Stimulated activated CD8-positive, alpha-beta memory T cell treated with anti-CD3 and anti-CD28 coated beads, Interleukin-15, amount 100 ng/mL, for 4 hours (primary cell): ENCODE measurements around the gene ZNF154.
"Not testable (repeated sequence)": the region's sequence is repeated elsewhere in the genome, so short reads cannot be mapped to it uniquely, and the experiment has no call there.

Experiments used
- DNase-seq, 2 donors: peaks; one replicate each; pipeline ENCODE4 v3.0.0-alpha.2; 2020; ENCODE audit warnings: low read depth in 2 of 2

The ZNF154 gene

GRCh38 chr19:57708641-57709361, at the start of gene ZNF154:
ZNF154 (minus strand) TSS chr19:57709204; CDS start chr19:57708971, 233 bp downstream.
- peak; percentile 11 to 13 for DNase-seq

GRCh38 chr19:57757941-57758340, 48.9 kb upstream of the ZNF154 start:
- no peak for DNase-seq

GRCh38 chr19:57755031-57755430, 46.0 kb upstream of the ZNF154 start:
- DNase-seq = no peak

GRCh38 chr19:57754091-57754673, 45.2 kb upstream of the ZNF154 start:
- DNase-seq = no peak

- no peak for DNase-seq
These were observed 39.0 kb upstream of the ZNF154 start for GRCh38 chr19:57748029-57748428.

- no peak for DNase-seq
These were observed 38.4 kb upstream of the ZNF154 start for GRCh38 chr19:57747472-57747807.

GRCh38 chr19:57746580-57747471, 37.8 kb upstream of the ZNF154 start, which contains the start of gene ZNF776:
ZNF776 (plus strand) TSS chr19:57746815; CDS start chr19:57747059, 244 bp downstream.
- peak; percentile 53 to 74 for DNase-seq

- not testable (repeated sequence) for DNase-seq
These were observed 29.8 kb upstream of the ZNF154 start for GRCh38 chr19:57738770-57739169.

- not testable (repeated sequence) for DNase-seq
These were observed 29.3 kb upstream of the ZNF154 start for GRCh38 chr19:57738320-57738719.

- no peak for DNase-seq
These were observed 11.9 kb upstream of the ZNF154 start for GRCh38 chr19:57720878-57721277.

- no peak for DNase-seq
These were observed 11.0 kb upstream of the ZNF154 start for GRCh38 chr19:57719901-57720519.

GRCh38 chr19:57719424-57719823, 10.4 kb upstream of the ZNF154 start:
- DNase-seq = no peak

- DNase-seq = no peak
These were observed 3.2 kb upstream of the ZNF154 start for GRCh38 chr19:57712222-57712621.

GRCh38 chr19:57709616-57710015, 612 bp upstream of the ZNF154 start:
- no peak for DNase-seq

- DNase-seq = no peak
These were observed 2.7 kb downstream of the ZNF154 start for GRCh38 chr19:57706346-57706745.

GRCh38 chr19:57701625-57702024, 7.4 kb downstream of the ZNF154 start:
- no peak for DNase-seq

GRCh38 chr19:57689750-57690149, 19.3 kb downstream of the ZNF154 start:
- no peak for DNase-seq

- no peak for DNase-seq
These were observed 20.8 kb downstream of the ZNF154 start for GRCh38 chr19:57688011-57688763.

GRCh38 chr19:57687363-57688010, 21.5 kb downstream of the ZNF154 start:
- no peak for DNase-seq

- DNase-seq = no peak
These were observed 22.3 kb downstream of the ZNF154 start for GRCh38 chr19:57686727-57687126.
